Brain microvascular endothelial cell (primary cell): Measurements from ENCODE around the gene MYD88.
A peak's percentile ranks its signal among the peaks of the same experiment; 100 is the strongest.

ENCODE experiments used
- DNase-seq: peaks from one replicate; pipeline ENCODE4 v3.0.0-alpha.2; 2020
- H3K27ac ChIP-seq: fragments of 250-450 bp; sonication (Bioruptor Pico); 2 replicates; pipeline ENCODE4 v1.5.1; 2020; ENCODE audit warnings: mild to moderate bottlenecking, moderate library complexity
- H3K27me3 ChIP-seq: fragments of 250-450 bp; sonication (Bioruptor Pico); replicated peaks from 2 replicates; pipeline ENCODE4 v1.5.1; 2020; ENCODE audit warnings: mild to moderate bottlenecking
- H3K36me3 ChIP-seq: fragments of 250-450 bp; sonication (Bioruptor Pico); replicated peaks from 2 replicates; pipeline ENCODE4 v1.5.1; 2020; ENCODE audit warnings: mild to moderate bottlenecking
- H3K4me3 ChIP-seq: 2 replicates; pipeline ENCODE4 v1.5.1; 2011; ENCODE audit warnings: low read depth, mild to moderate bottlenecking, control low read depth, low read length, moderate library complexity
- CTCF ChIP-seq: IDR thresholded peaks from 2 replicates; pipeline ENCODE4 v1.5.1; 2011; ENCODE audit warnings: low read depth, mild to moderate bottlenecking, moderate library complexity, low read length, control low read depth, inconsistent platforms; ENCODE audit errors: missing control alignments
- in situ Hi-C: cut with HindIII; loops from 2 replicates; pipeline ENCODE4 v1.10.0; 2017; ENCODE audit warnings: low sequenced_read_pairs, low pct_ligation_motif_present

Gene MYD88

GRCh38 chr3:38167591-38167990, 29.1 kb downstream of the MYD88 start:
- TF ChIP-seq CTCF = no peak
- Histone ChIP-seq H3K27me3 (no peaks in the 10 kb centered on the region), H3K4me3 (no peak overlapping the region), H3K36me3 (no peaks in the 10 kb centered on the region), H3K27ac (peak overlapping the region; percentile 98)
- DNase-seq = no peak
- in situ Hi-C loops = no loop called here

- H3K36me3 ChIP-seq = no peaks in the 10 kb centered on the region
- H3K4me3 ChIP-seq = peak overlapping the region; percentile 5
- no peaks in the 10 kb centered on the region for H3K27me3 ChIP-seq
- DNase-seq = peak; percentile 57
- in situ Hi-C loops = no loop called here
- peak overlapping the region; percentile 98 for H3K27ac ChIP-seq
- no peak for TF ChIP-seq CTCF
Observed at GRCh38 chr3:38168151-38169026, 29.9 kb downstream of the MYD88 start.

GRCh38 chr3:38169027-38169317, 30.5 kb downstream of the MYD88 start:
- peak overlapping the region; percentile 98 for H3K27ac ChIP-seq
- in situ Hi-C loops = no loop called here
- no peak for TF ChIP-seq CTCF
- H3K27me3 ChIP-seq = no peaks in the 10 kb centered on the region
- H3K4me3 ChIP-seq = no peak overlapping the region
- no peak for DNase-seq
- no peaks in the 10 kb centered on the region for H3K36me3 ChIP-seq

GRCh38 chr3:38170722-38171121, 32.3 kb downstream of the MYD88 start:
- no peak for TF ChIP-seq CTCF
- DNase-seq = no peak
- Histone ChIP-seq H3K27ac (no peak overlapping the region), H3K27me3 (no peaks in the 10 kb centered on the region), H3K36me3 (no peaks in the 10 kb centered on the region), H3K4me3 (no peak overlapping the region)
- in situ Hi-C loops = no loop called here

GRCh38 chr3:38171622-38172021, 33.2 kb downstream of the MYD88 start:
- no peaks in the 10 kb centered on the region for H3K36me3 ChIP-seq
- no peak overlapping the region for H3K27ac ChIP-seq
- H3K4me3 ChIP-seq = no peak overlapping the region
- no peak for DNase-seq
- TF ChIP-seq CTCF = no peak
- in situ Hi-C loops = no loop called here
- no peaks in the 10 kb centered on the region for H3K27me3 ChIP-seq
